HEK293 (cell line): ENCODE results near the gene UBA1.
A peak's percentile ranks its signal among the peaks of the same experiment; 100 is the strongest.

Source experiments
- BCL11A ChIP-seq: fragments of 450-650 bp; formaldehyde crosslinking; IDR thresholded peaks from 2 replicates; pipeline ENCODE4 v1.5.1; 2016; ENCODE audit warnings: low read depth, missing biosample characterization, missing genetic modification characterization
- CTCF ChIP-seq: fragments of 450-650 bp; formaldehyde crosslinking; IDR thresholded peaks from 2 replicates; pipeline ENCODE4 v1.5.1; 2016; ENCODE audit warnings: missing biosample characterization, missing genetic modification characterization
- KLF16 ChIP-seq: fragments of 450-650 bp; formaldehyde crosslinking; IDR thresholded peaks from 2 replicates; pipeline ENCODE4 v1.5.1; 2017; ENCODE audit warnings: missing biosample characterization, missing genetic modification characterization
- PATZ1 ChIP-seq: fragments of 450-650 bp; formaldehyde crosslinking; IDR thresholded peaks from 2 replicates; pipeline ENCODE4 v1.5.1; 2016; ENCODE audit warnings: missing biosample characterization, missing genetic modification characterization
- PBX3 ChIP-seq: sonication (generic); formaldehyde crosslinking; IDR thresholded peaks from 2 replicates; pipeline ENCODE4 v1.8.1; 2022; ENCODE audit warnings: mild to moderate bottlenecking, moderate library complexity, missing genetic modification reagents
- ZFP3 ChIP-seq: fragments of 450-650 bp; formaldehyde crosslinking; IDR thresholded peaks from 2 replicates; pipeline ENCODE4 v1.5.1; 2016; ENCODE audit warnings: low read depth, missing biosample characterization, missing genetic modification characterization
- ZNF221 ChIP-seq: fragments of 450-650 bp; formaldehyde crosslinking; IDR thresholded peaks from 2 replicates; pipeline ENCODE4 v1.5.1; 2017; ENCODE audit warnings: missing biosample characterization, missing genetic modification characterization, borderline replicate concordance
- ZNF274 ChIP-seq, 2 experiments: fragments of 200-500 bp in 1 of 2; fragments of 450-650 bp in 1 of 2; sonication (Bioruptor generic) in 1 of 2; formaldehyde crosslinking in 1 of 2; IDR thresholded peaks; 2 replicates each; pipeline versions ENCODE4 v1.5.1 to v1.6.1; 2014 to 2016; ENCODE audit warnings: borderline replicate concordance in 1 of 2, inconsistent platforms in 1 of 2, low read length in 1 of 2, missing biosample characterization in 1 of 2, missing genetic modification characterization in 1 of 2
- ZNF433 ChIP-seq: fragments of 450-650 bp; formaldehyde crosslinking; IDR thresholded peaks from 2 replicates; pipeline ENCODE4 v1.5.1; 2016; ENCODE audit warnings: missing biosample characterization, missing genetic modification characterization, low read depth
- ZNF473 ChIP-seq: fragments of 450-650 bp; formaldehyde crosslinking; IDR thresholded peaks from 2 replicates; pipeline ENCODE4 v1.5.1; 2017; ENCODE audit warnings: missing biosample characterization, missing genetic modification characterization
- ZNF510 ChIP-seq: fragments of 450-650 bp; formaldehyde crosslinking; IDR thresholded peaks from 2 replicates; pipeline ENCODE4 v1.5.1; 2018; ENCODE audit warnings: mild to moderate bottlenecking, missing genetic modification characterization, missing biosample characterization; ENCODE audit not compliant: insufficient replicate concordance
- ZNF560 ChIP-seq: fragments of 450-650 bp; formaldehyde crosslinking; IDR thresholded peaks from 2 replicates; pipeline ENCODE4 v1.5.1; 2017; ENCODE audit warnings: missing biosample characterization, missing genetic modification characterization, borderline replicate concordance
- ZNF580 ChIP-seq: fragments of 450-650 bp; formaldehyde crosslinking; IDR thresholded peaks from 2 replicates; pipeline ENCODE4 v1.5.1; 2016; ENCODE audit warnings: missing biosample characterization, missing genetic modification characterization
- ZNF791 ChIP-seq: fragments of 450-650 bp; formaldehyde crosslinking; IDR thresholded peaks from 2 replicates; pipeline ENCODE4 v1.5.1; 2016; ENCODE audit warnings: missing biosample characterization, missing genetic modification characterization

GRCh38 chrX:47190445-47191269, 3.0 kb upstream of the UBA1 start:
- no peak for TF ChIP-seq CTCF (tag by site-specific recombination)
- no peak for TF ChIP-seq ZNF473 (tag by site-specific recombination)
- no peak for TF ChIP-seq BCL11A (tag by site-specific recombination)
- TF ChIP-seq ZNF560 (tag by site-specific recombination), result no peak
- TF ChIP-seq ZNF791 (tag by site-specific recombination), result no peak
- TF ChIP-seq KLF16 (tag by site-specific recombination), result no peak
- TF ChIP-seq ZNF221, result no peak
- no peak for TF ChIP-seq ZNF433 (tag by site-specific recombination)
- TF ChIP-seq ZFP3 (tag by site-specific recombination), result no peak
- TF ChIP-seq ZNF510 (tag by site-specific recombination), result no peak
- no peak for TF ChIP-seq PATZ1 (tag by site-specific recombination)
- TF ChIP-seq ZNF580 (tag by site-specific recombination), result no peak
- TF ChIP-seq ZNF274 (IDR thresholded peaks at IDR 0.05; ENCODE audit: low read length), result no peak
- no peak for TF ChIP-seq ZNF274 (tag by site-specific recombination; IDR thresholded peaks at IDR 0.05; ENCODE audit: borderline replicate concordance)
- TF ChIP-seq PBX3, result peak; percentile 62; the same call in 1 of the 2 replicates
